Activated naive CD8-positive, alpha-beta T cell treated with anti-CD3 and anti-CD28 coated beads, Interleukin-2, amount 50 U/mL, for 24 hours (primary cell): Measurements from ENCODE around the gene TANC1.

Experiments
- ATAC-seq: fragments of 150-1000 bp; cut with Tn5 transposase; one replicate; pipeline ENCODE4 v1.10.0; 2021
- DNase-seq: peaks from one replicate; pipeline ENCODE4 v3.0.0; 2021
- H3K27ac Mint-ChIP-seq: one replicate; pipeline ENCODE4 v1.8.0; 2021; ENCODE audit warnings: mild to moderate bottlenecking, mixed read lengths
- H3K27me3 Mint-ChIP-seq: one replicate; pipeline ENCODE4 v1.8.0; 2021; ENCODE audit warnings: mixed read lengths
- H3K36me3 Mint-ChIP-seq: one replicate; pipeline ENCODE4 v1.8.0; 2021; ENCODE audit warnings: low read depth, mixed read lengths
- H3K4me1 Mint-ChIP-seq: one replicate; pipeline ENCODE4 v1.8.0; 2021; ENCODE audit warnings: mixed read lengths
- H3K4me3 Mint-ChIP-seq: one replicate; pipeline ENCODE4 v1.8.0; 2021; ENCODE audit warnings: mild to moderate bottlenecking, moderate library complexity, mixed read lengths
- H3K9me3 Mint-ChIP-seq: one replicate; pipeline ENCODE4 v1.8.0; 2021; ENCODE audit warnings: mixed read lengths

Gene TANC1

DNA sequence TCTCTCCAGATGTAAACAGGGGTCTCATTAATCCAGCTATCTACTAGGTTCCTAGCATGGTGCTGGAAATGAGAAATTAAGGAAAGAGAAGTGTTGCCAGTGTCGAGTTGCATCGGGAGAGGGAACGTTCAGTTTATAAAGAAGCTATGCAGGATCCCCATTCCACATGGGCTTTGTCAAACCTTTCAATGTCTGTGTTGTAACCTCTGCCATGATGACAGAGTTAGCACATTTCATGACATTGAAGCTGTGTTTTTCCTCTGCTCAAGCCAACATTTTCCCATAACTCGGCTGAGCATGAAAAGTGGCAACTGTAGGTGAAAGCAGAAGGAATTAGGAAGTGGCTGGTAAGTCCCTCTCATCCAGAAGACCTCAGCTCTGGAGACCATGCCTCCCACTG lies 184.6 kb downstream of the TANC1 start:
- Mint-ChIP-seq H3K27ac (no peak overlapping the region), H3K4me3 (no peak overlapping the region), H3K36me3 (no peaks in the 10 kb centered on the region), H3K27me3 (no peaks in the 10 kb centered on the region), H3K9me3 (no peaks in the 10 kb centered on the region), H3K4me1 (peaks cover 17% of the 10 kb centered on the region)
- no peak for ATAC-seq
- no peak for DNase-seq

DNA sequence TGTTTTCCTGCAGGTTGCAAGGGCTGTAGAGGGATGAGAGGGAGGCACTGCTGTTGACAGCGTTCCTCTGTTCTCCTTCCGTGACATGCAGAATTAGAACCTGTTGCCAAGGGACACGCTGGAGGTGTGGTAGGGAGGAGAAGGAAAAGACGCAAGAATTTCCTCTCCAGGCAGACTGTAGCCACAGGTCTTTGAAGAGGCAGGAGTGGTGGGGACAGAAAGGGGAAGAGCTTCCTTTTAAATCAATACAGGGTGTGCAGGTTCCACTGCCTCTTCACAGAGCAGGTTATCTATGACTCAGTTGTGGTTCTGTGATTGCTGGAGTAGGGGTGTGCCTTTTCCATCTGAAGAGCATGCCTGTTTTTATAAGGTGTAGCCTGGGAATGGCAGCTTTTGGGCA lies 185.0 kb downstream of the TANC1 start:
- Mint-ChIP-seq H3K4me3 (no peak overlapping the region), H3K4me1 (peaks cover 17% of the 10 kb centered on the region), H3K27me3 (no peaks in the 10 kb centered on the region), H3K36me3 (no peaks in the 10 kb centered on the region), H3K27ac (no peak overlapping the region), H3K9me3 (no peaks in the 10 kb centered on the region)
- DNase-seq (no peak), ATAC-seq (no peak)

DNA sequence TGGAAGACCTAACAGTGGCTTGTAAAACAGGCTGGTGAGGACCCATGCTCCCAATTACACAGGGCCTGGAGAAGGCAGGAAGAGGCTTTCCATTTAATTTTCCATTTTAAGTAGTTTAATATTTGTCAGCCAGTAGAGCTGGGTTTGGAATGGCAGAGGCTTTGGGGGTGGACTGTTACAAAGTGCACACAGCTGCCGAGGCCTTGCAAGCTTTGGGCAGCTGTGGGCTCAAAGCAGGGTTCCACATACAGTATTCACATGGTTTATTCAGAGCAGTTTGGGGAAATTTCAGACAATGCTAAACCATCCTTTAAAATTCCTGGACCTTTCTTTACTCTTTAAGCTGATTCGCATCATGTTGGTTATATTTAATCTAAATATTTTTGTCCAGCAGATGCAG lies 185.5 kb downstream of the TANC1 start:
- H3K36me3 Mint-ChIP-seq, result no peaks in the 10 kb centered on the region
- DNase-seq (no peak), ATAC-seq (no peak)
- H3K4me3 Mint-ChIP-seq, result no peak overlapping the region
- H3K9me3 Mint-ChIP-seq, result no peaks in the 10 kb centered on the region
- H3K27ac Mint-ChIP-seq, result no peak overlapping the region
- peaks cover 17% of the 10 kb centered on the region for H3K4me1 Mint-ChIP-seq
- H3K27me3 Mint-ChIP-seq, result no peaks in the 10 kb centered on the region

DNA sequence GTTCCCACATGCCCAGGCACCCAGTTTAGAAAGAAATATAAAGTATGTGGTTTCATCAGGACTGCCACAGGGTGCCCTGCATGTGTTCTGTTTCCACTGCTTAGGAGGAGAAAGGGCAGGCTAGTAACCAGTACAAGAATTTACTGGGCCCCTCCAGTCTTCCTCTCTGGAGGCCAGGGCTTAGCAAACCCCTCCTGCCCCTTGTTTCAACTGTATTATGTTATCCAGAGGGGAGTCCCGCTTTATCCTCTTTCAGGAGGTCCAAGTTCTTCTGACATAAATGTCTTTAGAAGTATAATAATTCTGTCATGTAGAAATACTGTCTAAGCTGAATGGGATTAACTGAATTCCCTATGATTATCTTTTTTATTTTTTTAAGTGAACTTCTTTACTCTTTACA lies 185.9 kb downstream of the TANC1 start:
- ATAC-seq, result no peak
- no peak for DNase-seq
- Mint-ChIP-seq H3K9me3 (no peaks in the 10 kb centered on the region), H3K36me3 (no peaks in the 10 kb centered on the region), H3K27me3 (no peaks in the 10 kb centered on the region), H3K27ac (no peak overlapping the region), H3K4me3 (no peak overlapping the region), H3K4me1 (peaks cover 17% of the 10 kb centered on the region)

DNA sequence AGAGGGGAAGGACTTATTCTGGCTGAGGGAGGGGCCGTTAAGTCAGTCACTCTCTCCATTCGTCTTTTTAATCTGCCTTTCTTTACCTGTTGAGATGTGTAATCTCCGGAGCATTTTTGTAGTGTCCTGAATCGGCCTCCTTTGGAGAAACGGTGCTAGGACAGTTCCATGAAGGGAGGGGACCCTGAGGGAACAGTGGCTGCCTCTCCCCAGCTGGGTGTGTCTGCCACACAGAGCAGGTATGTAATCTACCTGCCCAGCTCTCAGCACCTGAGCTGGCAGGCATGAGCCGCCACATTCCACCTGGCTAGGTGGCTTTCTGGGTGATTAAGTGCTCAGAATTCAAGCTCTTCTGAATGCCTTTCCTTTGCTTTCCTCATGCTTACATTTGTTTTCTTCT lies 186.9 kb downstream of the TANC1 start:
- no peak for DNase-seq
- Mint-ChIP-seq H3K27ac (no peak overlapping the region), H3K4me3 (no peak overlapping the region), H3K27me3 (no peaks in the 10 kb centered on the region), H3K4me1 (peaks cover 17% of the 10 kb centered on the region), H3K9me3 (no peaks in the 10 kb centered on the region), H3K36me3 (no peaks in the 10 kb centered on the region)
- no peak for ATAC-seq

DNA sequence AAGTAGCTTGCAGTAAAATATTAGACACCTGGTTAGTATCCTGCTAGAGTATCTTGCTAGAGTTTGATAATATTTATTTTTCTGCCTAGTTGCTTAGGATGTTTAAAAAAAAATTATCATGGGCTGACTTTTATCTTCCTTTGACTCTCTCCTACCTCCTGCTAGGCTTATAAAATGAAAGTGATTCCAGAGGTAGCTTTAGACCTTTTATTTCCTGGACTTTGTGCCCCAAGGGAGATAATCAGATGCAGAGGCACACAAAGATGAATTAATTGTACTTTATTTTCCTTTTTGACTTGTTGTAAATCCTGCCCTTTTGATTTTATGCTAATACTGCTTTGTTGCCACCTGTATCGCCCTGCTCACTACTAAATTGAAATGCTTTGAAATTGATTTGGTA lies 187.4 kb downstream of the TANC1 start:
- Mint-ChIP-seq H3K4me1 (peaks cover 17% of the 10 kb centered on the region), H3K27me3 (no peaks in the 10 kb centered on the region), H3K9me3 (no peaks in the 10 kb centered on the region), H3K36me3 (no peaks in the 10 kb centered on the region), H3K4me3 (no peak overlapping the region), H3K27ac (no peak overlapping the region)
- no peak for DNase-seq
- ATAC-seq, result no peak

DNA sequence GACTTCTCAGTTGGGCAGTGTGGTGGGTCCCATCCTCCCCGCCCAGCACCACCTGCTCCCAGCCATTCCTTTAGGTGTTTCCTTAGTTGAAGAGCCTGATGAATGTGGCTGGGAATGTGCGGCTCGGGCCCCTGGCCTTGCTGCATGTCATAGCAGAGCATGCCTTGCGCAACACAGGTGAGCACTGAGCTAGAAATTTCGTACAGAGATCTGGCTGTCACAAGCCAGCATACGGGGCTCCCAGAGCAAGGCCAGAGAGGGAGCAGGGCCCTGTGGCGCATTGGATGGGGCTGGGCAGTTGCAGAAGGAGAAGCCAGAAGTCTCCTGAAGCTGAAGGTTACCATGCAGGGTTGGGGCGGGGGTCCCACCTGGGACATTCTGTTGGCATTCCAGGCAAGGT lies 188.4 kb downstream of the TANC1 start:
- DNase-seq (no peak), ATAC-seq (no peak)
- no peaks in the 10 kb centered on the region for H3K27me3 Mint-ChIP-seq
- H3K4me1 Mint-ChIP-seq, result peaks cover 19% of the 10 kb centered on the region
- no peaks in the 10 kb centered on the region for H3K36me3 Mint-ChIP-seq
- no peak overlapping the region for H3K4me3 Mint-ChIP-seq
- H3K27ac Mint-ChIP-seq, result no peak overlapping the region
- H3K9me3 Mint-ChIP-seq, result no peaks in the 10 kb centered on the region

DNA sequence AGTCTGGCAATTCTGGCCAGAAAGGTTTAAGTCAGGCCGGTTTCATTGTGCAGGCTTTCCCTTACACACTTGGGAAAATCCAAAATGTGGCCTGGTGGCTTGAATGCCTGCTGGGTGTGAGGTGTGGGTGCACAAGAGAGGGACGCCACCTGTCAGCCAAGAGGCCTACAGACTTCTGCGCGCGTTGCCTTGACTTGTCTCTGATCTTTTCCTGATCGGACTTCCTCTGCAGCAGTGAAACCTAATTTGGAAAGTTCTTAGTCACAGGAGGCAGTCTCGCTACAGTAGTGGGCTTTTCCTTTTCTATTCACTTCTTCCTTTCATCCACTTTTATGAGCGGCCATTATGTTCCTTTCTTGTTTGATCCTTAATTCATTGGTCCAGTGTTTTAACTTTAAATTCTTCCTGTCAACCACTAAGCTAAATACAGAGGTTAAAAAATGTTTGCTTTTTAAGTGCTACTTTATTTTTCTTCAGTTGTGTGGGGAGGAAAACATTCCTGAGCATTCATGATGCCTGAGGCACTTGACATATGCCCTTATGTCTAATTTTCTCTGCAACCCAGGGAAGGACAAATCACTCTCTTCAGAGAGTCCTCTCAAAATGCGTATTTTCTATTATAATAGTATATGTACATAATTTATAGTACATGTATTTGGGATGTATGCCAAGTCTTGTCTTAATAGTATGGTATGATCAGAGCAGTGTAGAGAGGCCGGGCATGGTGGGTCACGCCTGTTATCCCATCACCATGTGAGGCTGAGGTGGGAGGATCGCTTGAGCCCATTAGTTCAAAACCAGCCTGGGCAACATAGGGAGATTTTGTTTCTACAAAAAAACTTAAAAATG lies 189.1 kb downstream of the TANC1 start:
- no peak for ATAC-seq
- no peak for DNase-seq
- Mint-ChIP-seq H3K4me3 (no peak overlapping the region), H3K36me3 (no peaks in the 10 kb centered on the region), H3K4me1 (peaks cover 19% of the 10 kb centered on the region), H3K27me3 (no peaks in the 10 kb centered on the region), H3K27ac (no peak overlapping the region), H3K9me3 (no peaks in the 10 kb centered on the region)

DNA sequence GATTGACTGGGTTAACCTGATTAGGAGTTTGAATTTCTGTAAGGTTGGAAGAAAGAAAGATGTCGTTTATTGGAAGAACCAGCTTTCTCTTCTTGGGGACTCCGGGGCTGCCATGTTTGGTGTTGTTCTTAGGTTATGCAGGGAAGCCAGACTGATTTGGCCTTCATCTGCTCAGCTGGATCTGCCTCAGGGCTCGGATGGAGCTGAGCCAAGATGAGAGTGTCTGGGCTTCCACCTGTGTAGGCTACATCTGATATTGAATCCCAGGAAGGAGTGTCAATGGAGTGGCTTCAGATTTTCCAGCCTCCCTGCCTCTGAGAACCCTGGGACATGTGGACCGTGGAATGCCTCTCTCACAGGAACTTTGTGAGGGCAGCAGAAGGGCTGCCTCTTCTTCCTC lies 192.0 kb downstream of the TANC1 start:
- Mint-ChIP-seq H3K36me3 (no peaks in the 10 kb centered on the region), H3K27me3 (no peaks in the 10 kb centered on the region), H3K4me3 (no peak overlapping the region), H3K27ac (no peak overlapping the region), H3K4me1 (peaks cover 15% of the 10 kb centered on the region), H3K9me3 (no peaks in the 10 kb centered on the region)
- DNase-seq (no peak), ATAC-seq (no peak)

DNA sequence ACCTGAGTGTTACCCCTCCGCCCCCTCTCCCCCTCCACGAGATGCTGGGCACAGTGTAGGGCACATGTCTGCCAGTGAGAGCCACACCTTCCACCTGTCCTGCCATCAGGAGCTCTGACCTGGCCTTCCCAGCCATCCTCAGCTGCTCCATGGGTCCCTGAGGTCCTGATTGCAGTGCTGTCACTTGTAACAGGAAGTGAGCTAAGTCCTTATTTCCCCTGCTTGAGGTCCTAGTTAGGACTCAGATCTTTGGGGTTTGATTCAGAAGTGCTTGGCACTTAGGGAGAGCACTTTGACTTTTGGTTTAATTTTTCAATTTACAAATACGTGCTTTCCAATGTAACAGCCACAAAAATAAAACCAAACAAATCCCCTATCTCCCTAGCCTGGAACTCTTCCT lies 192.5 kb downstream of the TANC1 start:
- Mint-ChIP-seq H3K36me3 (no peaks in the 10 kb centered on the region), H3K27ac (no peak overlapping the region), H3K4me3 (no peak overlapping the region), H3K4me1 (peaks cover 15% of the 10 kb centered on the region), H3K27me3 (no peaks in the 10 kb centered on the region), H3K9me3 (no peaks in the 10 kb centered on the region)
- ATAC-seq, result no peak
- DNase-seq, result no peak

DNA sequence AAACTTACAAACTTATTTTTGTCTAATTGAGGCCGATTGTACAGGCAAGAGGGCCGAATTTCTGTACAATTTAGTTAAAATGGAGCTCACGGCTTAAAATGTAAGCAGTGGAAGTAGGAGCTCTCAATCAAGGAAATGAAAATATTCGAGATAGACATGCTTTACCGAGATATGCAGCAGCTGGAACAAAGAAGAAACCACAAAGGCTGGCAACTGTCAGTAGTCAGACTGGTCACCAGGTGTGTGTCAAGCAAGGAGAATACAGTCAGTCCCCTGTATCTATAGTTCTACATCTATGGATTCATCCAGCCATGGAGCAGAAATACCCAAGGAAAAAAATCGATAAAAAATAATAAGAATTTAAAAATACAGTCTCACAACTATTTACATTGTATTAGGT lies 195.5 kb downstream of the TANC1 start:
- no peaks in the 10 kb centered on the region for H3K36me3 Mint-ChIP-seq
- H3K4me3 Mint-ChIP-seq, result no peak overlapping the region
- DNase-seq (no peak), ATAC-seq (no peak)
- H3K27me3 Mint-ChIP-seq, result no peaks in the 10 kb centered on the region
- no peak overlapping the region for H3K27ac Mint-ChIP-seq
- H3K4me1 Mint-ChIP-seq, result peaks cover 6% of the 10 kb centered on the region
- H3K9me3 Mint-ChIP-seq, result no peaks in the 10 kb centered on the region

DNA sequence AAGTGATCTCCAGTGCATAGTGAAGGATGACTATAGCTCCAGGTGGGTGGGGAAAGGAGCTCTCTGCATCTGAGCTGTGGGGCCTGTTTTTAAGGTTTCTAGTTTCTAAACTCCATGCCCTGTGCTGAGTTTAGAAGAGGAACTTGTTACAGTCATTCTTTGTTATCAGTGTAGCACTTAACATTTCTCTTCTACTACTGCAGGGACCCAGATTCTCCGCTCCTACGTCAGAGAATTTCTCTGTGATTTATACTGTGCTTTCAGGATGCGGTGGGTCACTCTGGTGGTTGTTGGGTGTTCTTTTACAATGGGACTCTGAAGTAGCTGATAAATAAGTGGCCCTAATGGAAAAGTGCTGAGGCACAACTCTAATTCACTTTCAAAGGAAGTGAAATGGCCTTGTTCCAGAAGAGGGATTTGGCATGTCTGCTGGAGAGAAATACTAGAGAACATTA lies 196.0 kb downstream of the TANC1 start:
- Mint-ChIP-seq H3K9me3 (no peaks in the 10 kb centered on the region), H3K4me3 (no peak overlapping the region), H3K4me1 (peaks cover 6% of the 10 kb centered on the region), H3K27me3 (no peaks in the 10 kb centered on the region), H3K27ac (no peak overlapping the region), H3K36me3 (no peaks in the 10 kb centered on the region)
- DNase-seq (no peak), ATAC-seq (no peak)

DNA sequence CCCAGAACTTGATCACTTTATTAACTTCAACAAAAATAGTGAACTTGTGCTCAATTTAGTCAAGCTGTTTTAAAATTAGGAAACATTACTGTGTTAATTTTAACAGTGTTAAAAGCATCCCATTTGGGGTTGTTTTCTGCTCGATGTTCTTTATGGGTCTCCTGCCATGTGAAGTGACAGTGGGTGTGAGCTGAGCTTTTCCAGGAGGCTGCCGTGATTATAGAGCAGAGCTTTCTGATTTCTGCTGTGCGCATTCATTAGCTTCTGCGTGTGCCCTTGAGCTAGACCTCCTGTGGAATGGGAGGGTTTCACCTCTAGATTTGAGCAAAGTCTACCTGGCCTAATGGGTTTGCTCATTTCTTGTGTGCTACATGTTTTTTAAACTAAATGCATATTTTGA lies 196.6 kb downstream of the TANC1 start:
- H3K36me3 Mint-ChIP-seq, result no peaks in the 10 kb centered on the region
- no peak overlapping the region for H3K27ac Mint-ChIP-seq
- no peaks in the 10 kb centered on the region for H3K9me3 Mint-ChIP-seq
- no peak for ATAC-seq
- H3K27me3 Mint-ChIP-seq, result no peaks in the 10 kb centered on the region
- H3K4me1 Mint-ChIP-seq, result peaks cover 6% of the 10 kb centered on the region
- no peak overlapping the region for H3K4me3 Mint-ChIP-seq
- DNase-seq, result no peak

DNA sequence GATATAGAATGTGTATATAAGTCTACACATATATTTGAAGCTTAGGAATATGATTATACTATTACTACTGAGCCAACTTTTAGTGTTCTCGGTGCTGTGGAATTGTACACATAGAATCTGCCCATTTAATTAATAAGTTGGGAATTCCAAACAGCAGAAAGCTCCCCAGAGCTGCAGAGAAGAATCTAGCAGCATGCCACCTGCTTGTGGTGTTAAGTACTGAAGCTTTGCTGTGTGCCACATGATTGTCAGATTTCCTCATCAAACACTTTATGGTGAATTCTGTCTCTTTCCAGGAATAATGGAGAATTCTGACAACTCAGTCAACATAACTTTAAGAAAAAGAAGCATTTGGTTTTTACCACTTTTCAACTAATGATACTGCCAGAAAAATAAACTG lies 200.3 kb downstream of the TANC1 start:
- Mint-ChIP-seq H3K36me3 (no peaks in the 10 kb centered on the region), H3K27me3 (no peaks in the 10 kb centered on the region), H3K4me3 (no peak overlapping the region), H3K27ac (no peak overlapping the region), H3K9me3 (no peaks in the 10 kb centered on the region), H3K4me1 (peaks cover 3% of the 10 kb centered on the region)
- ATAC-seq (no peak), DNase-seq (no peak)

DNA sequence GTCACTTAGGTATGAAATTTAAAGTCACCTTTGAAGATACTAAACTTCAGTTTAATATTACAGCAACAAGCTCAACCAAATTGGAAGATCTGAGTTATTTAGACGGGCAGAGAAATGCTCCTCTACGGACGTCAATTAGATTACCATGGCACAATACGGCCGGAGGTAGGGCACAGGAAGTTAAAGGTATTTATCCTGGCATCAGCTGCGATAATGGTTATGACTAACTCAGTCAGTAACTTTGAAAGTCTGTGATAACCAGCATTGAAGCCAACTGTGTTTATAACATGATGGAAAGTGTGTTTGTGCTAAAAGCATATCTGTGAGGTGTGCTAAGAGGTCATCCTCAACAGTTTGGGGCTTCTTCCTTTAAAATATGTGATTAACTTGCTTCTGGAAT lies 200.7 kb downstream of the TANC1 start:
- H3K4me1 Mint-ChIP-seq, result no peaks in the 10 kb centered on the region
- no peak for DNase-seq
- no peaks in the 10 kb centered on the region for H3K9me3 Mint-ChIP-seq

DNA sequence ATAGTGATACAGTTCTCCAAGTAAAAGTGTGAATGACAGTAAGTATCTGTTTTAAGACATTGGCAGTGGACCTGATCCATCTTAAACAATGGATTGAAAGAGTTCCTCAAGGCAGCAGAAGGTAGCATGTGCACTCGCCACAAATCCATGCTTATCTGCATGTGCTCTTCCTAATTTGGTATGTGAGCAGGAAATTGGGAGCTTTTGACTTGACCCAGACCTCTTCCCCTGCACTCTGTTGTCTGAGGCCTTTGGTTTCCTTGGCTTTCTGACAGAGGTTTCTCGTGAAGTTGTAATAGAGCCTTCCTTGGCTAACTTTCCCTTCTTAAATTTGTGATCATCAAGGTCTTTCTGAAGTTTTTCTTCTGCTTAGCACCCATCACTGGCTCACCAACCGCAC lies 204.0 kb downstream of the TANC1 start:
- no peaks in the 10 kb centered on the region for H3K4me1 Mint-ChIP-seq
- DNase-seq, result no peak
- no peaks in the 10 kb centered on the region for H3K36me3 Mint-ChIP-seq
- no peak overlapping the region for H3K4me3 Mint-ChIP-seq
- H3K27ac Mint-ChIP-seq, result no peak overlapping the region
- no peaks in the 10 kb centered on the region for H3K27me3 Mint-ChIP-seq
- no peak for ATAC-seq
- no peaks in the 10 kb centered on the region for H3K9me3 Mint-ChIP-seq

More for the DNA sequence above, 200.7 kb downstream of the TANC1 start:
- no peak for ATAC-seq
- no peaks in the 10 kb centered on the region for H3K27me3 Mint-ChIP-seq
- H3K36me3 Mint-ChIP-seq, result no peaks in the 10 kb centered on the region
- H3K4me3 Mint-ChIP-seq, result no peak overlapping the region
- H3K27ac Mint-ChIP-seq, result no peak overlapping the region
